Measurements from ENCODE around the gene IFI27.

The IFI27 gene

DNA sequence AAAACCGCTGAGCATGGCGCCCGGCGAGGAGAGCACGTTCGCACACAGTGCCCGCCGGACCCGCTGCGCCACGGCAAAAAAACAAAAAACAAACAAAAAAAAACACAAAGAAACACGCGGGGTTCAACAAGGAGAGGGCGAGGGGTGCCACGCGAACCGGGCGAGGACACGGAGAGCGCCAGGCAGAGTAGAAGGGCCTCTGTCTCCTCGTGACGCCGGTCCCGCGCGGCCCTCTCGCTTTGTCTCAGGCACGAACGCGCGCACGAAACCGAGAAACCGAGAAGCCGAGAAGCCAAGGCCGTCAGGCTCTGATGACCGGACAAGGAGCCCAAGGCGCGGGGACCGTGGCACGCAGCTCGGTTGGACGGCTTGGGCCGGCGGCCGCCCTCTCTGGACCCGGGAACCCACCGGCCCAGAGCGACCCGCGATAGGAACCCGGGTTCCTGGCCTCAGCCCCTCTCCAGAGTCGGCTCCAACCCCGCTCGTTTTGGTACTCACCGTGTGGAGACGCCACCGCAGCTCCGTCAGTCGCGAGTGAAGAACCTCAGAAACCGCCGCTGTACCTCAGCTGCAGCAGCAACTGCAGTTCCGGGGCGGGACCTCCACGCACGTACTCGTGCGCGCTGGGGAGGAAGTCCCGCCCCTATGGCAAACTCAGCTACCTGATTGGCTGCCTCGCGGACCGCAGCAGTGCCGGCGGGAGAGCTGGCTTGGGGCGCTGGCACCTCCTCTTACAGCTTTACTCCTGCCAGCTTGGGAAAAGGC is 29.7 kb upstream of the IFI27 start, which contains the start of the genes DDX24 and IFI27L1 (continued):
- TF ChIP-seq, protein P1, sequence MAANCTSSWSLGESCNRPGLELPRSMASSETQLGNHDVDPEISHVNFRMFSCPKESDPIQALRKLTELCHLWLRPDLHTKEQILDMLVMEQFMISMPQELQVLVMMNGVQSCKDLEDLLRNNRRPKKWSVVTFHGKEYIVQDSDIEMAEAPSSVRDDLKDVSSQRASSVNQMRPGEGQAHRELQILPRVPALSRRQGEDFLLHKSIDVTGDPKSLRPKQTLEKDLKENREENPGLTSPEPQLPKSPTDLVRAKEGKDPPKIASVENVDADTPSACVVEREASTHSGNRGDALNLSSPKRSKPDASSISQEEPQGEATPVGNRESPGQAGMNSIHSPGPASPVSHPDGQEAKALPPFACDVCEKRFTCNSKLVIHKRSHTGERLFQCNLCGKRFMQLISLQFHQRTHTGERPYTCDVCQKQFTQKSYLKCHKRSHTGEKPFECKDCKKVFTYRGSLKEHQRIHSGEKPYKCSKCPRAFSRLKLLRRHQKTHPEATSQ (tag by site-specific recombination; IDR thresholded peaks at IDR 0.05): 0 out of 2 replicates have a peak, but pooled peaks have one; percentile 61
- TF ChIP-seq, protein P2, sequence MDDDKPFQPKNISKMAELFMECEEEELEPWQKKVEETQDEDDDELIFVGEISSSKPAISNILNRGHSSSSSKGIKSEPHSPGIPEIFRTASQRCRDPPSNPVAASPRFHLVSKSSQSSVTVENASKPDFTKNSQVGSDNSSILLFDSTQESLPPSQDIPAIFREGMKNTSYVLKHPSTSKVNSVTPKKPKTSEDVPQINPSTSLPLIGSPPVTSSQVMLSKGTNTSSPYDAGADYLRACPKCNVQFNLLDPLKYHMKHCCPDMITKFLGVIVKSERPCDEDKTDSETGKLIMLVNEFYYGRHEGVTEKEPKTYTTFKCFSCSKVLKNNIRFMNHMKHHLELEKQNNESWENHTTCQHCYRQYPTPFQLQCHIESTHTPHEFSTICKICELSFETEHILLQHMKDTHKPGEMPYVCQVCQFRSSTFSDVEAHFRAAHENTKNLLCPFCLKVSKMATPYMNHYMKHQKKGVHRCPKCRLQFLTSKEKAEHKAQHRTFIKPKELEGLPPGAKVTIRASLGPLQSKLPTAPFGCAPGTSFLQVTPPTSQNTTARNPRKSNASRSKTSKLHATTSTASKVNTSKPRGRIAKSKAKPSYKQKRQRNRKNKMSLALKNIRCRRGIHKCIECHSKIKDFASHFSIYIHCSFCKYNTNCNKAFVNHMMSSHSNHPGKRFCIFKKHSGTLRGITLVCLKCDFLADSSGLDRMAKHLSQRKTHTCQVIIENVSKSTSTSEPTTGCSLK (tag by site-specific recombination; IDR thresholded peaks at IDR 0.05): no peak
- no peak for TF ChIP-seq ZNF292 (tag by site-specific recombination; IDR thresholded peaks at IDR 0.05; ENCODE audit: borderline replicate concordance, low read depth)
- no peak for TF ChIP-seq ZNF121 (tag by site-specific recombination; IDR thresholded peaks at IDR 0.05)
- TF ChIP-seq ZNF16 (tag by site-specific recombination; IDR thresholded peaks at IDR 0.05; ENCODE audit: low read depth): 0 out of 2 replicates have a peak, but pooled peaks have one; percentile 19
- no peak for TF ChIP-seq ZNF660 (tag by site-specific recombination; IDR thresholded peaks at IDR 0.05)
- TF ChIP-seq, protein P3, sequence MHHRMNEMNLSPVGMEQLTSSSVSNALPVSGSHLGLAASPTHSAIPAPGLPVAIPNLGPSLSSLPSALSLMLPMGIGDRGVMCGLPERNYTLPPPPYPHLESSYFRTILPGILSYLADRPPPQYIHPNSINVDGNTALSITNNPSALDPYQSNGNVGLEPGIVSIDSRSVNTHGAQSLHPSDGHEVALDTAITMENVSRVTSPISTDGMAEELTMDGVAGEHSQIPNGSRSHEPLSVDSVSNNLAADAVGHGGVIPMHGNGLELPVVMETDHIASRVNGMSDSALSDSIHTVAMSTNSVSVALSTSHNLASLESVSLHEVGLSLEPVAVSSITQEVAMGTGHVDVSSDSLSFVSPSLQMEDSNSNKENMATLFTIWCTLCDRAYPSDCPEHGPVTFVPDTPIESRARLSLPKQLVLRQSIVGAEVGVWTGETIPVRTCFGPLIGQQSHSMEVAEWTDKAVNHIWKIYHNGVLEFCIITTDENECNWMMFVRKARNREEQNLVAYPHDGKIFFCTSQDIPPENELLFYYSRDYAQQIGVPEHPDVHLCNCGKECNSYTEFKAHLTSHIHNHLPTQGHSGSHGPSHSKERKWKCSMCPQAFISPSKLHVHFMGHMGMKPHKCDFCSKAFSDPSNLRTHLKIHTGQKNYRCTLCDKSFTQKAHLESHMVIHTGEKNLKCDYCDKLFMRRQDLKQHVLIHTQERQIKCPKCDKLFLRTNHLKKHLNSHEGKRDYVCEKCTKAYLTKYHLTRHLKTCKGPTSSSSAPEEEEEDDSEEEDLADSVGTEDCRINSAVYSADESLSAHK (tag by site-specific recombination; IDR thresholded peaks at IDR 0.05): peak; percentile 56
- 0 out of 2 replicates have a peak, but pooled peaks have one; percentile 16 for TF ChIP-seq ZNF585B (tag by site-specific recombination; IDR thresholded peaks at IDR 0.05)
- TF ChIP-seq ZBTB1 (tag by site-specific recombination; IDR thresholded peaks at IDR 0.05): 0 out of 2 replicates have a peak, but pooled peaks have one; percentile 60
- TF ChIP-seq, protein P4, sequence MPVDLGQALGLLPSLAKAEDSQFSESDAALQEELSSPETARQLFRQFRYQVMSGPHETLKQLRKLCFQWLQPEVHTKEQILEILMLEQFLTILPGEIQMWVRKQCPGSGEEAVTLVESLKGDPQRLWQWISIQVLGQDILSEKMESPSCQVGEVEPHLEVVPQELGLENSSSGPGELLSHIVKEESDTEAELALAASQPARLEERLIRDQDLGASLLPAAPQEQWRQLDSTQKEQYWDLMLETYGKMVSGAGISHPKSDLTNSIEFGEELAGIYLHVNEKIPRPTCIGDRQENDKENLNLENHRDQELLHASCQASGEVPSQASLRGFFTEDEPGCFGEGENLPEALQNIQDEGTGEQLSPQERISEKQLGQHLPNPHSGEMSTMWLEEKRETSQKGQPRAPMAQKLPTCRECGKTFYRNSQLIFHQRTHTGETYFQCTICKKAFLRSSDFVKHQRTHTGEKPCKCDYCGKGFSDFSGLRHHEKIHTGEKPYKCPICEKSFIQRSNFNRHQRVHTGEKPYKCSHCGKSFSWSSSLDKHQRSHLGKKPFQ (tag by site-specific recombination; IDR thresholded peaks at IDR 0.05): no peak
- TF ChIP-seq ZFHX2 (tag by site-specific recombination; conservative IDR thresholded peaks at IDR 0.05): no peak
- no peak for TF ChIP-seq MEIS1 (CRISPR knock-in tag; IDR thresholded peaks at IDR 0.05; ENCODE audit: borderline replicate concordance)
- TF ChIP-seq, protein P5, sequence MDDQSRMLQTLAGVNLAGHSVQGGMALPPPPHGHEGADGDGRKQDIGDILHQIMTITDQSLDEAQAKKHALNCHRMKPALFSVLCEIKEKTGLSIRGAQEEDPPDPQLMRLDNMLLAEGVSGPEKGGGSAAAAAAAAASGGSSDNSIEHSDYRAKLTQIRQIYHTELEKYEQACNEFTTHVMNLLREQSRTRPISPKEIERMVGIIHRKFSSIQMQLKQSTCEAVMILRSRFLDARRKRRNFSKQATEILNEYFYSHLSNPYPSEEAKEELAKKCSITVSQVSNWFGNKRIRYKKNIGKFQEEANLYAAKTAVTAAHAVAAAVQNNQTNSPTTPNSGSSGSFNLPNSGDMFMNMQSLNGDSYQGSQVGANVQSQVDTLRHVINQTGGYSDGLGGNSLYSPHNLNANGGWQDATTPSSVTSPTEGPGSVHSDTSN (CRISPR knock-in tag; IDR thresholded peaks at IDR 0.05): 0 out of 2 replicates have a peak, but pooled peaks have one; percentile 2
- TF ChIP-seq, protein P6, sequence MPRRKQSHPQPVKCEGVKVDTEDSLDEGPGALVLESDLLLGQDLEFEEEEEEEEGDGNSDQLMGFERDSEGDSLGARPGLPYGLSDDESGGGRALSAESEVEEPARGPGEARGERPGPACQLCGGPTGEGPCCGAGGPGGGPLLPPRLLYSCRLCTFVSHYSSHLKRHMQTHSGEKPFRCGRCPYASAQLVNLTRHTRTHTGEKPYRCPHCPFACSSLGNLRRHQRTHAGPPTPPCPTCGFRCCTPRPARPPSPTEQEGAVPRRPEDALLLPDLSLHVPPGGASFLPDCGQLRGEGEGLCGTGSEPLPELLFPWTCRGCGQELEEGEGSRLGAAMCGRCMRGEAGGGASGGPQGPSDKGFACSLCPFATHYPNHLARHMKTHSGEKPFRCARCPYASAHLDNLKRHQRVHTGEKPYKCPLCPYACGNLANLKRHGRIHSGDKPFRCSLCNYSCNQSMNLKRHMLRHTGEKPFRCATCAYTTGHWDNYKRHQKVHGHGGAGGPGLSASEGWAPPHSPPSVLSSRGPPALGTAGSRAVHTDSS (tag by site-specific recombination; IDR thresholded peaks at IDR 0.05): no peak
- TF ChIP-seq ZNF341 (tag by site-specific recombination; IDR thresholded peaks at IDR 0.05; ENCODE audit: low read depth): no peak
- TF ChIP-seq ZNF48 (tag by site-specific recombination; IDR thresholded peaks at IDR 0.05): no peak
- peak; percentile 39; the same call in 1 of the 2 replicates for TF ChIP-seq ZBTB17 (tag by site-specific recombination; IDR thresholded peaks at IDR 0.05)
- TF ChIP-seq ZNF404 (tag by site-specific recombination; IDR thresholded peaks at IDR 0.05): no peak
- TF ChIP-seq ZNF701 (tag by site-specific recombination; IDR thresholded peaks at IDR 0.05): no peak
- no peak for TF ChIP-seq ZNF133 (tag by site-specific recombination; IDR thresholded peaks at IDR 0.05)
- TF ChIP-seq, protein P7, sequence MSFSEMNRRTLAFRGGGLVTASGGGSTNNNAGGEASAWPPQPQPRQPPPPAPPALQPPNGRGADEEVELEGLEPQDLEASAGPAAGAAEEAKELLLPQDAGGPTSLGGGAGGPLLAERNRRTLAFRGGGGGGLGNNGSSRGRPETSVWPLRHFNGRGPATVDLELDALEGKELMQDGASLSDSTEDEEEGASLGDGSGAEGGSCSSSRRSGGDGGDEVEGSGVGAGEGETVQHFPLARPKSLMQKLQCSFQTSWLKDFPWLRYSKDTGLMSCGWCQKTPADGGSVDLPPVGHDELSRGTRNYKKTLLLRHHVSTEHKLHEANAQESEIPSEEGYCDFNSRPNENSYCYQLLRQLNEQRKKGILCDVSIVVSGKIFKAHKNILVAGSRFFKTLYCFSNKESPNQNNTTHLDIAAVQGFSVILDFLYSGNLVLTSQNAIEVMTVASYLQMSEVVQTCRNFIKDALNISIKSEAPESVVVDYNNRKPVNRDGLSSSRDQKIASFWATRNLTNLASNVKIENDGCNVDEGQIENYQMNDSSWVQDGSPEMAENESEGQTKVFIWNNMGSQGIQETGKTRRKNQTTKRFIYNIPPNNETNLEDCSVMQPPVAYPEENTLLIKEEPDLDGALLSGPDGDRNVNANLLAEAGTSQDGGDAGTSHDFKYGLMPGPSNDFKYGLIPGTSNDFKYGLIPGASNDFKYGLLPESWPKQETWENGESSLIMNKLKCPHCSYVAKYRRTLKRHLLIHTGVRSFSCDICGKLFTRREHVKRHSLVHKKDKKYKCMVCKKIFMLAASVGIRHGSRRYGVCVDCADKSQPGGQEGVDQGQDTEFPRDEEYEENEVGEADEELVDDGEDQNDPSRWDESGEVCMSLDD (tag by site-specific recombination; IDR thresholded peaks at IDR 0.05): peak; percentile 54
- TF ChIP-seq ZNF426 (tag by site-specific recombination; IDR thresholded peaks at IDR 0.05): no peak
- TF ChIP-seq ZNF350 (tag by site-specific recombination; IDR thresholded peaks at IDR 0.05): no peak
- no peak for TF ChIP-seq ZNF311 (tag by site-specific recombination; IDR thresholded peaks at IDR 0.05; ENCODE audit: borderline replicate concordance)
- TF ChIP-seq ZNF169 (tag by site-specific recombination; IDR thresholded peaks at IDR 0.05): no peak
- TF ChIP-seq ZNF10 (tag by site-specific recombination; IDR thresholded peaks at IDR 0.05): no peak

All from HEK293 (cell line).